H1 (cell line): ENCODE results near the gene KRT7. TPM values are rescaled to one million over a fixed set of nuclear protein-coding genes. Genes with fewer than 3 reads are reported as not detected.

Experiments used
- CTCF ChIA-PET: fragments of 300-600 bp; sonication (Branson Sonifier 250); formaldehyde crosslinking; loops from one replicate; lab custom pipeline; 2021; ENCODE audit not compliant: partially characterized antibody; lab: Charles Lee
- POLR2A ChIA-PET: fragments of 300-600 bp; sonication (Branson Sonifier 250); formaldehyde crosslinking; loops from one replicate; lab custom pipeline; 2021; ENCODE audit warnings: inconsistent platforms; ENCODE audit not compliant: partially characterized antibody; lab: Charles Lee
- DNase-seq, 2 experiments: peaks; one replicate each; pipeline versions ENCODE4 v3.0.0 to v3.0.0-alpha.2; 2010 to 2022; ENCODE audit warnings: low spot score in 2 of 2, low read depth in 1 of 2, mixed read lengths in 1 of 2
- FAIRE-seq: peaks from 2 replicates; lab custom pipeline; 2011; peaks lifted over from hg19 to GRCh38; lab: Jason Lieb, UNC
- H2AFZ ChIP-seq: 2 replicates; pipeline ENCODE4 v1.8.1; 2012; ENCODE audit warnings: low read length, inconsistent platforms
- H2AK5ac ChIP-seq: 2 replicates; pipeline ENCODE4 v1.6.1; 2013; ENCODE audit warnings: low read depth, low read length
- H2BK120ac ChIP-seq: replicated peaks from 2 replicates; pipeline ENCODE3; 2013; ENCODE audit warnings: low read depth, low read length, inconsistent platforms
- H2BK12ac ChIP-seq: 2 replicates; pipeline ENCODE4 v1.6.1; 2013; ENCODE audit warnings: low read depth, low read length
- H2BK15ac ChIP-seq: 2 replicates; pipeline ENCODE4 v1.6.1; 2013; ENCODE audit warnings: low read length
- H2BK20ac ChIP-seq: 2 replicates; pipeline ENCODE4 v1.6.1; 2013; ENCODE audit warnings: low read length
- H2BK5ac ChIP-seq: 2 replicates; pipeline ENCODE4 v1.6.1; 2013; ENCODE audit warnings: low read depth, low read length
- H3K14ac ChIP-seq: 2 replicates; pipeline ENCODE4 v1.6.1; 2013; ENCODE audit warnings: inconsistent platforms; ENCODE audit not compliant: insufficient read length
- H3K18ac ChIP-seq: 2 replicates; pipeline ENCODE4 v1.6.1; 2013; ENCODE audit warnings: low read length; ENCODE audit errors: extremely low read depth
- H3K23ac ChIP-seq: 2 replicates; pipeline ENCODE4 v1.6.1; 2013; ENCODE audit warnings: inconsistent platforms; ENCODE audit not compliant: insufficient read length
- H3K23me2 ChIP-seq: 2 replicates; pipeline ENCODE4 v1.6.1; 2013; ENCODE audit warnings: low read depth, low read length
- H3K27ac ChIP-seq: 2 replicates; pipeline ENCODE4 v1.6.1; 2011; ENCODE audit warnings: low read depth, low read length, inconsistent platforms
- H3K27me3 ChIP-seq, 4 experiments: replicated peaks in 1 of 4; 1 replicate in 1 of 4; 2 replicates in 3 of 4; pipeline versions ENCODE4 v1.6.1 to v1.8.1; 2011 to 2013; ENCODE audit warnings: low read length in 3 of 4, mild to moderate bottlenecking in 3 of 4, inconsistent platforms in 2 of 4, mixed read lengths in 2 of 4, moderate library complexity in 1 of 4; ENCODE audit not compliant: control insufficient read depth in 3 of 4, insufficient read depth in 3 of 4; ENCODE audit errors: extremely low read depth in 1 of 4
- H3K36me3 ChIP-seq, 4 experiments: 2 replicates each; pipeline versions ENCODE4 v1.6.1 to v1.8.1; 2011 to 2013; ENCODE audit warnings: mild to moderate bottlenecking in 4 of 4, low read length in 3 of 4, moderate library complexity in 2 of 4, control low read depth in 1 of 4, inconsistent platforms in 1 of 4; ENCODE audit not compliant: insufficient read depth in 4 of 4, control insufficient read depth in 2 of 4
- H3K4ac ChIP-seq: replicated peaks from 2 replicates; pipeline ENCODE3; 2013; ENCODE audit warnings: low read length, low read depth, mixed read lengths, inconsistent platforms; ENCODE audit not compliant: insufficient read length
- H3K4me1 ChIP-seq, 4 experiments: replicated peaks in 1 of 4; 1 replicate in 1 of 4; 2 replicates in 3 of 4; pipeline versions ENCODE4 v1.6.1 to v1.8.1; 2011 to 2013; ENCODE audit warnings: low read length in 3 of 4, inconsistent platforms in 2 of 4, mixed read lengths in 1 of 4; ENCODE audit not compliant: insufficient read depth in 4 of 4, control insufficient read depth in 3 of 4
- H3K4me2 ChIP-seq, 2 experiments: 2 replicates each; pipeline versions ENCODE4 v1.6.1 to v1.8.1; 2011 to 2013; ENCODE audit warnings: low read depth in 2 of 2, low read length in 2 of 2, control low read depth in 1 of 2, inconsistent platforms in 1 of 2, mild to moderate bottlenecking in 1 of 2; ENCODE audit not compliant: insufficient read depth in 1 of 2
- H3K4me3 ChIP-seq, 4 experiments: fragments of 200-600, 300-600 bp in 1 of 4; sonication (generic), shearing (Covaris generic), sonication (Bioruptor Twin) in 1 of 4; 2 replicates each; pipeline versions ENCODE4 v1.5.1 to v1.8.1; 2011 to 2016; ENCODE audit warnings: low read length in 4 of 4, low read depth in 3 of 4, control low read depth in 2 of 4, inconsistent platforms in 2 of 4, mild to moderate bottlenecking in 2 of 4, mixed read lengths in 1 of 4, moderate library complexity in 1 of 4; ENCODE audit not compliant: insufficient read depth in 2 of 4; ENCODE audit errors: extremely low read depth in 1 of 4
- H3K56ac ChIP-seq: replicated peaks from 2 replicates; pipeline ENCODE3; 2013; ENCODE audit warnings: low read depth, mild to moderate bottlenecking, mixed read lengths, low read length, inconsistent platforms; ENCODE audit not compliant: insufficient read length
- H3K79me1 ChIP-seq: 2 replicates; pipeline ENCODE4 v1.6.1; 2013; ENCODE audit warnings: low read depth, low read length, control low read depth
- H3K79me2 ChIP-seq, 2 experiments: 2 replicates each; pipeline versions ENCODE4 v1.6.1 to v1.8.1; 2012 to 2013; ENCODE audit warnings: low read length in 2 of 2, mild to moderate bottlenecking in 2 of 2, inconsistent platforms in 1 of 2; ENCODE audit not compliant: insufficient read depth in 2 of 2, control insufficient read depth in 1 of 2
- H3K9ac ChIP-seq, 4 experiments: replicated peaks in 1 of 4; 1 replicate in 1 of 4; 2 replicates in 3 of 4; pipeline versions ENCODE4 v1.6.1 to v1.8.1; 2011 to 2013; ENCODE audit warnings: low read depth in 3 of 4, low read length in 3 of 4, control low read depth in 2 of 4, mild to moderate bottlenecking in 2 of 4, moderate library complexity in 2 of 4, inconsistent platforms in 1 of 4; ENCODE audit errors: extremely low read depth in 1 of 4
- H3K9me3 ChIP-seq, 2 experiments: 2 replicates each; pipeline versions ENCODE4 v1.6.1 to v1.8.1; 2012 to 2013; ENCODE audit warnings: mild to moderate bottlenecking in 2 of 2, moderate library complexity in 2 of 2, control low read depth in 1 of 2, inconsistent platforms in 1 of 2, low read depth in 1 of 2, low read length in 1 of 2, mixed read lengths in 1 of 2; ENCODE audit not compliant: insufficient read depth in 2 of 2
- H4K20me1 ChIP-seq, 2 experiments: replicated peaks in 1 of 2; 2 replicates each; pipeline versions ENCODE3 to v1.8.1; 2011 to 2013; ENCODE audit warnings: inconsistent platforms in 2 of 2, low read length in 2 of 2, mild to moderate bottlenecking in 1 of 2; ENCODE audit not compliant: insufficient read depth in 2 of 2, control insufficient read depth in 1 of 2
- H4K5ac ChIP-seq: 2 replicates; pipeline ENCODE4 v1.6.1; 2013; ENCODE audit warnings: low read length, low read depth, mixed read lengths, inconsistent platforms; ENCODE audit not compliant: insufficient read length
- H4K8ac ChIP-seq: 2 replicates; pipeline ENCODE4 v1.8.0; 2013; ENCODE audit warnings: mild to moderate bottlenecking, moderate library complexity, low read length, inconsistent platforms; ENCODE audit not compliant: insufficient read depth; ENCODE audit errors: extremely low read depth
- H4K91ac ChIP-seq: replicated peaks from 2 replicates; pipeline ENCODE3; 2013; ENCODE audit warnings: low read length, mixed read lengths, inconsistent platforms; ENCODE audit not compliant: insufficient read length
- ASH2L ChIP-seq: fragments of 200-600, 300-600 bp; sonication (generic); IDR thresholded peaks from one replicate; pipeline ENCODE4 v1.7.1; 2017; ENCODE audit warnings: low read length
- CTBP2 ChIP-seq: IDR thresholded peaks from 2 replicates; pipeline ENCODE4 v1.7.0; 2011; ENCODE audit warnings: borderline replicate concordance, mild to moderate bottlenecking, moderate library complexity, mixed read lengths, low read length; ENCODE audit not compliant: insufficient read depth, insufficient read length
- E2F6 ChIP-seq: IDR thresholded peaks from 2 replicates; pipeline ENCODE4 v1.6.1; 2012; ENCODE audit warnings: inconsistent platforms
- KDM4A ChIP-seq: IDR thresholded peaks from one replicate; pipeline ENCODE4 v1.7.1; 2012; ENCODE audit warnings: low read depth, mild to moderate bottlenecking, moderate library complexity, low read length, inconsistent platforms; ENCODE audit not compliant: severe bottlenecking
- SIN3A ChIP-seq, 2 experiments: IDR thresholded peaks in 1 of 2; conservative IDR thresholded peaks in 1 of 2; 2 replicates each; pipeline ENCODE4 v1.6.1; 2011 to 2012; ENCODE audit warnings: low read length in 2 of 2, improper control_type of control experiment in 1 of 2, low read depth in 1 of 2, mild to moderate bottlenecking in 1 of 2
- TAF1 ChIP-seq: IDR thresholded peaks from 2 replicates; pipeline ENCODE4 v1.6.1; 2011; ENCODE audit warnings: mild to moderate bottlenecking, low read depth, low read length
- YY1 ChIP-seq: IDR thresholded peaks from 2 replicates; pipeline ENCODE4 v1.6.1; 2011; ENCODE audit warnings: low read depth, mild to moderate bottlenecking, low read length
- WGBS, 2 experiments: shearing (Covaris generic) in 1 of 2; methylation state at CpG; one replicate each; pipeline versions ENCODE4 v1.1.6 to v1.1.7; 2013 to 2015; ENCODE audit warnings: low lambda C conversion rate in 2 of 2, mixed read lengths in 2 of 2, inconsistent platforms in 1 of 2, low coverage in 1 of 2, missing lambda C conversion rate in 1 of 2; ENCODE audit not compliant: insufficient replicate concordance in 2 of 2, insufficient coverage in 1 of 2, insufficient read length in 1 of 2; ENCODE audit errors: extremely low coverage in 1 of 2, missing lambda C conversion rate in 1 of 2; 5-methylcytosine and 5-hydroxymethylcytosine counted together
- polyA plus RNA-seq, 7 experiments: library from polyadenylated mRNA; depleted of rRNA in 3 of 7; stranded (reverse) in 5 of 7; unstranded in 2 of 7; fragments of >200 nt in 5 of 7; fragments of 200-250 nt in 2 of 7; gene quantifications; 1 replicate in 5 of 7; 2 replicates in 1 of 7; 4 replicates in 1 of 7; pipeline versions ENCODE4 v1.2.1 to v1.2.3, GENCODE V29; 2011 to 2013; ENCODE audit warnings: missing spikeins in 2 of 7, mixed read lengths in 2 of 7
- total RNA-seq: library from RNA; stranded (reverse); fragmentation: NEBNext Ultra II Directional; extraction: Animal tissue kit (Norgen Biotek cat#: 25700); gene quantifications from 2 replicates; pipeline ENCODE4 v1.2.1, GENCODE V29; 2021

Gene KRT7
- total and polyA plus RNA-seq, 2 of the 8 experiments (the other 6 are each of a cell fraction or from before 2014, with no cell fraction given), result 13.2 to 19.0 TPM

GRCh38 chr12:52259657-52260243, 26.7 kb downstream of the KRT7 start:
- FAIRE-seq, result no peak
- no peak overlapping the region for H2AFZ ChIP-seq
- TF ChIP-seq YY1 (no peak), TAF1 (no peak), E2F6 (no peak), CTBP2 (no peak), SIN3A (conservative IDR thresholded peaks at IDR 0.05 in 1 of 2, IDR thresholded peaks at IDR 0.05 in 1 of 2; ENCODE audit: low read depth in 1 of 2, low read length in 2 of 2) (no peak), KDM4A (no peak), ASH2L (no peak)
- TF ChIP-seq, all 59 proteins: peak for 0
- Histone ChIP-seq H4K91ac (no peak overlapping the region), H3K36me3 (no peaks in the 10 kb centered on the region), H2AK5ac (no peak overlapping the region), H4K8ac (no peak overlapping the region), H3K23ac (no peak overlapping the region), H3K79me2 (no peaks in the 10 kb centered on the region), H3K27ac (no peak overlapping the region), H3K9me3 (peaks cover 2 to 7% of the 10 kb centered on the region in 2 experiments; a peak in 2 of 4 replicates), H3K4ac (no peak overlapping the region), H3K4me2 (no peak overlapping the region), H2BK15ac (no peak overlapping the region), H3K4me3 (no peak overlapping the region), H3K56ac (no peak overlapping the region), H3K79me1 (no peaks in the 10 kb centered on the region), H2BK120ac (no peak overlapping the region), H3K4me1 (peaks cover 0 to 6% (median under 1%) of the 10 kb centered on the region in 4 experiments; a peak in 3 of 7 replicates), H3K9ac (no peak overlapping the region), H3K23me2 (peaks cover 3% of the 10 kb centered on the region; the same call in 1 of the 2 replicates), H2BK20ac (no peak overlapping the region), H2BK5ac (no peak overlapping the region), H4K20me1 (no peaks in the 10 kb centered on the region), H2BK12ac (no peak overlapping the region), H3K18ac (no peak overlapping the region), H4K5ac (no peak overlapping the region), H3K27me3 (peaks cover 14 to 44% (median 36%) of the 10 kb centered on the region in 4 experiments), H3K14ac (no peak overlapping the region)
- ChIA-PET CTCF (interaction anchor here (0.5 to 12.4 kb wide), 12 partner anchors 10 to 146 kb away, joined by 3 to 105 read pairs (median 3); partner anchors contain the start of gene KRT82), POLR2A (interaction anchor here (0.7 to 1.0 kb wide), 2 partner anchors 14 to 27 kb away, joined by 3 read pairs; no protein-coding TSS in a partner anchor)
- WGBS, 2 experiments, result 90% methylated on average over 6 of the region's 6 CpGs; no CpG with 5 or more reads in 1 of the 2 experiments
- DNase-seq, result no peak
